Urothelium cell line (cell line): ENCODE measurements around the gene HSP90B1.

ENCODE experiments used
- DNase-seq: peaks from one replicate; pipeline ENCODE4 v3.0.0; 2011; ENCODE audit warnings: low spot score, mixed read lengths
- FAIRE-seq: peaks from 2 replicates; lab custom pipeline; 2011; peaks lifted over from hg19 to GRCh38; lab: Jason Lieb, UNC

HSP90B1 gene

GRCh38 chr12:103966736-103967135 is 36.5 kb downstream of the HSP90B1 start:
- DNase-seq (no peak), FAIRE-seq (no peak)

GRCh38 chr12:103969391-103969790 is 39.2 kb downstream of the HSP90B1 start:
- DNase-seq: no peak
- no peak for FAIRE-seq

- no peak for FAIRE-seq
- no peak for DNase-seq
These were observed 43.7 kb downstream of the HSP90B1 start for GRCh38 chr12:103973909-103974308.

GRCh38 chr12:103975368-103975767 is 45.2 kb downstream of the HSP90B1 start:
- no peak for FAIRE-seq
- DNase-seq: no peak

GRCh38 chr12:103978384-103978982 is 48.3 kb downstream of the HSP90B1 start:
- DNase-seq (no peak), FAIRE-seq (no peak)

- DNase-seq: no peak
- FAIRE-seq: no peak
These were observed 56.6 kb downstream of the HSP90B1 start for GRCh38 chr12:103986829-103987228.

GRCh38 chr12:103994235-103994634 is 64.0 kb downstream of the HSP90B1 start:
- FAIRE-seq (no peak), DNase-seq (no peak)

- FAIRE-seq (no peak), DNase-seq (no peak)
These were observed 66.4 kb downstream of the HSP90B1 start for GRCh38 chr12:103996595-103996994.

GRCh38 chr12:103997286-103997900 is 67.2 kb downstream of the HSP90B1 start:
- FAIRE-seq: no peak
- no peak for DNase-seq
